NCI-H82 treated with DMSO at 0.1 percent for 48 hours (cell line): Measurements from ENCODE around the gene TRIM71.
"Not testable (repeated sequence)": the region's sequence is repeated elsewhere in the genome, so short reads cannot be mapped to it uniquely, and the experiment has no call there.

Source experiments
- DNase-seq: peaks from one replicate; lab custom pipeline; 2025; ENCODE audit not compliant: unreplicated experiment; lab: John Stamatoyannopoulos, UW

TRIM71 gene

DNA sequence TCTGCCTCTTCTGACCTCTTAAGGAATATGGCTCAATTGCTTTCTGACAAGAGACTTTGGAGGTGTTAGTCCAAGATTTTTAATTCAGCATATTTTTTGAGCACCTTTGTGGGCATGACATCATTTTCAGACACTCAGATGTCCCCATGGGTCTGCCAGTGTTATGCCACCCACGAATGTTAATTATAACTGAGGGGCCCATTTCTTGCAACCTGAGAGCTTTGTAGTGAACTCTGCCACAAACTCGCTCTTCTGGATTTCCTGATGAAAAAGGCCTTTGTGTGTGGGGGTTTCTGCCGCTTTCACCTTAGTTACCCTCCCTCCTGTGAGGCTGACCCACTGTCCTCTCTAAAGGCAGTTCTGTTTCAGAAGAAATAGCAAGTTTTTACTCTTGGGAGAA, 69.1 kb downstream of the TRIM71 start:
- no peak for DNase-seq

DNA sequence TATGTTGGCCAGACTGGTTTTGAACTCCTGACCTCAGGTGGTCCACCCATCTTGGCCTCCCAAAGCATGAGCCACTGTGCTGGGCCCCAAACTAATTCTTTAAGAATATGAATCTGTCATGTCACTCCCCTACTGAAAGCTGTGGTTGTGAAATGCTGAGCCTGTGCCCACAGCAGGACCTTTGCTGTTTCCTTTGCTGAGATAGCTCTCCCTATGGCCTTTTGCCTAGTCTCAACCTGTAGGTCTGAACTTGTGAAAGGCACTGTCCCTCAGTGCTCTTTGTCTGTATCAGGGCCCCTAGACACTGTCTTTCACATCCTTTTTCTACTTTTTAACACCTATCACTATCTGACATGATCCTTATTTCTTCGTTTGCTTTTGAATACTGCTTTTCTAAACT, 70.9 kb downstream of the TRIM71 start:
- no peak for DNase-seq

DNA sequence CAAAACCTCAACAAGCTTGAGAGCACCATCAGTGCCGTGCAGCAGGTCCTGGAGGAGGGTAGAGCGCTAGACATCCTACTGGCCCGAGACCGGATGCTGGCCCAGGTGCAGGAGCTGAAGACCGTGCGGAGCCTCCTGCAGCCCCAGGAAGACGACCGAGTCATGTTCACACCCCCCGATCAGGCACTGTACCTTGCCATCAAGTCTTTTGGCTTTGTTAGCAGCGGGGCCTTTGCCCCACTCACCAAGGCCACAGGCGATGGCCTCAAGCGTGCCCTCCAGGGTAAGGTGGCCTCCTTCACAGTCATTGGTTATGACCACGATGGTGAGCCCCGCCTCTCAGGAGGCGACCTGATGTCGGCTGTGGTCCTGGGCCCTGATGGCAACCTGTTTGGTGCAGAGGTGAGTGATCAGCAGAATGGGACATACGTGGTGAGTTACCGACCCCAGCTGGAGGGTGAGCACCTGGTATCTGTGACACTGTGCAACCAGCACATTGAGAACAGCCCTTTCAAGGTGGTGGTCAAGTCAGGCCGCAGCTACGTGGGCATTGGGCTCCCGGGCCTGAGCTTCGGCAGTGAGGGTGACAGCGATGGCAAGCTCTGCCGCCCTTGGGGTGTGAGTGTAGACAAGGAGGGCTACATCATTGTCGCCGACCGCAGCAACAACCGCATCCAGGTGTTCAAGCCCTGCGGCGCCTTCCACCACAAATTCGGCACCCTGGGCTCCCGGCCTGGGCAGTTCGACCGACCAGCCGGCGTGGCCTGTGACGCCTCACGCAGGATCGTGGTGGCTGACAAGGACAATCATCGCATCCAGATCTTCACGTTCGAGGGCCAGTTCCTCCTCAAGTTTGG, 72.9 kb downstream of the TRIM71 start:
- DNase-seq = no peak

DNA sequence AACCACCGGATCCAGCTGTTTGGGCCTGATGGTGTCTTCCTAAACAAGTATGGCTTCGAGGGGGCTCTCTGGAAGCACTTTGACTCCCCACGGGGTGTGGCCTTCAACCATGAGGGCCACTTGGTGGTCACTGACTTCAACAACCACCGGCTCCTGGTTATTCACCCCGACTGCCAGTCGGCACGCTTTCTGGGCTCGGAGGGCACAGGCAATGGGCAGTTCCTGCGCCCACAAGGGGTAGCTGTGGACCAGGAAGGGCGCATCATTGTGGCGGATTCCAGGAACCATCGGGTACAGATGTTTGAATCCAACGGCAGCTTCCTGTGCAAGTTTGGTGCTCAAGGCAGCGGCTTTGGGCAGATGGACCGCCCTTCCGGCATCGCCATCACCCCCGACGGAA, 73.6 kb downstream of the TRIM71 start:
- DNase-seq = no peak

DNA sequence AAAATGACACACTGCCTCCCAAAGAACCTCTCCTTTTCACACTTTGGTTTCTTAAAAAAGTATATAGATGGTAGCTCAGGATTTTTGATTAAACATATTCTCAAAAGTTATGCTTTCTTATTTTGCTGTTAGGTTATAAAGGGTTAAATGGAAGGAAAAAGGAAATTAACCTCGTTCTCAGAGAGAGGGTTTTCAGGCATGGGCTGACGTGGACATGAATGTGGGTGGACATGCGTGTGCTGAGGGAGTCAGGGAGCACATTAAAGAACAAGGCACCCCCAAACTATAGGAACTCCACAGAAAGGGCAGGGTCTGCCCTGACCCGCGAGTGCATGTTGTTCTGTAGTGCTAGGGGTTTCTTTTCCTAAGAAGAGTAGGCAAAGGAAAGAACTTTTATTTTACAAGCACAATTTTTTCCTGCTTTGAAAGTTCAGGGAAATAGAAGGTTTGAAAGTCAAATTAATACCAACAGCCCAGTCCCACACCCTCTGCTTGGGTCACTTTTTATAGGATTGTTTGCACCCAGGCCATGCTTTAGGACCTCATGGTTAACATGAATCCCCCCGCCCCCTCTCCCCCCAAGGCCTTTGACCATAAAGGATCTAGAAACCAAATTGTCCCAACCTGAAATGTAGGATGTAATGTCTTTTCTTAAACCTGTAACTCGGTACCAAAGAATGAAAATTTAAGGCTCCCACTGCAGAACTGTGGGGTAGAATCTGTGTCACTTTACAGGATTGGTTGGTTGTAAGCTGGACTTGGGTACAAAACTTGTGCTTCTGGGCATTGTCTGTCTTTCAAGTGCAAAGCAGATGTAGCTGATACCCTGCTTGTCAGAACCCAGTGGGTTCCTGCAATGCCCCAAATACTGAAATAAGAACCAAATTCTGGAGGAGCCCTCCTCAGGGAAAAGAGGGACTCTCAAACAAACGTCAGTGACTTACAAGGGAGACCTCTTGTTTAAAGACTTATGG, 75.1 kb downstream of the TRIM71 start:
- no peak for DNase-seq

DNA sequence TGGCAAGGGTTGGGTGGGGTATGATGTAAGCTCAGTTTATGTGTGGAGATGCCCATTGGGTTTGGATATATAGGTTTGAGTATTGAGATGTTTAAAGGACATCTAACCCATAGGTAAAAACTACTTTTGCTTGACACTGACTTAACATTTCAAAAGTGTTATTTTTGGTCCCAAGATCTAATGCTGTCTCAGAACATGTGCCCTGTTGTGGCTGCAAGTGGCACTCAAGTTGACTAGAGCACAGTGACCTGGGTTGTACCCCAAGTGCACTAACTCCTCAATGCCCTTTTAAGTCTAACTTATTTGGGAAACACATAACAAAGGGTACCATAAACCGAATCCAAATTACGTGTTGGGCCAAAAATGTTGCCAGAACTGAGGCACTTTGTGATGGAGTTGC, 77.2 kb downstream of the TRIM71 start:
- no peak for DNase-seq

DNA sequence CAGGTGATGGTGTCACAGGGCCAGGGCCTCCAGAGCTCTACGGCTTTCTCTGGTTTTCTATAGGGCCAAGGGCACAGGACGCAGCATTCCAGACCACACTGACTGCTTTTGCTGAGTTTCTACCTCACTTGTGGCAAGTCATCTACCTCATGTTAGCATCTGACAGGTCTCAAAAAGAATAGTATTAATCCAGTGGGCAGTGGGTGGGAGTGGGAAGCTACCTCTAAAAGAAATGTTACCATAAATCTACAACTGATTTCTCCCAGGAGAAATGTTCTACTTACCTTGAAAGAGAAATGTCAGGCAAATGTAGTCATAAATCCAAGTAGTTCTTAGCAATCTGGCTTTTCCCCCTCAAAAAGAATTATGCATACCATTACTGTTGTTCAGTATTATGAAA, 77.9 kb downstream of the TRIM71 start:
- DNase-seq = no peak

DNA sequence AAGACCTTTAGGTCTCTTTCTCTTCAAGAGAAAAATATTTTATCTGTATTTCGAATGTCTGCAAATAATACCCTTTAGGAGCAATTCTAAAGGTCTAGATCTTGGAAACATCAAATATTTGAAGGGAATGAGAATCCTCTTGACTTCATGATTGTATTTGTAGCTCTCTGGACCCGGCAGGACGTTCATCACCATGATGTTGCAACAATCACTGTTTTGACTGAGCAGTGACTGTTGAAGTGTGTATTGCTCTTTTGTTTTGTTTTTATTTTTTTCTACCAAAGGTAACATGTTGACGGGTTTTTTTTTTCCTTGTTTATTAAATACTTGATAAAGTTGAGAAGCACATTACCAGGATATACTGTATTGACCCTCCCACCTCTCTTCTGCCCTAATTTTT, 78.3 kb downstream of the TRIM71 start:
- no peak for DNase-seq

DNA sequence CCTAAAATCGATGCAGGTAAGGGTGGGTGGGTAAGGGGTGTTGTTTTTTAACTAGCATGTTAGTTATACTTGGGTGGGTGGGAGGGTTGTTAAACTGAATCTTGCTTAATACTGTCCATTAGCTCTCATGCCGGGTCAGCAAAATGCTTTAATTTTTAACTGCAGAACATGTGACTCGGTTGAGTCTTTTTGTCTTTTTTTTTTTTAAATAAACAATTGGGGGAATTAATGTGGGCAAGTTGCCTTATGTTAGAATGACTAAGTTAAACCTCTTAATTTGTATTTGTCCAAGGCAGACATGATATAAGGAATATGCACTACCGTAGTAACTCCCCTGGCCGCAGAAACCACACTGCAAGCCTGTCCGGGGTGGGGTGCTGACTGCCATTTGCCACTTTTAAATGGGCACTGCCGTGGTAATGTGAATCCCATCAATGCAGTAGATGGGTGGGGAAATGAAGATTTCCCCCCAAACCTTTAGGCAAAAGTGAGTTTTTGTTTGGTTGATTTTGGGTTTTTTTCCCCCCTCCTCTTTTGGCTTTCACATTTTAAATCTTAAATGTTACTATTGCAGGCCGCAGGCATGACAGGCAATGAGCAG, 79.3 kb downstream of the TRIM71 start:
- no peak for DNase-seq

DNA sequence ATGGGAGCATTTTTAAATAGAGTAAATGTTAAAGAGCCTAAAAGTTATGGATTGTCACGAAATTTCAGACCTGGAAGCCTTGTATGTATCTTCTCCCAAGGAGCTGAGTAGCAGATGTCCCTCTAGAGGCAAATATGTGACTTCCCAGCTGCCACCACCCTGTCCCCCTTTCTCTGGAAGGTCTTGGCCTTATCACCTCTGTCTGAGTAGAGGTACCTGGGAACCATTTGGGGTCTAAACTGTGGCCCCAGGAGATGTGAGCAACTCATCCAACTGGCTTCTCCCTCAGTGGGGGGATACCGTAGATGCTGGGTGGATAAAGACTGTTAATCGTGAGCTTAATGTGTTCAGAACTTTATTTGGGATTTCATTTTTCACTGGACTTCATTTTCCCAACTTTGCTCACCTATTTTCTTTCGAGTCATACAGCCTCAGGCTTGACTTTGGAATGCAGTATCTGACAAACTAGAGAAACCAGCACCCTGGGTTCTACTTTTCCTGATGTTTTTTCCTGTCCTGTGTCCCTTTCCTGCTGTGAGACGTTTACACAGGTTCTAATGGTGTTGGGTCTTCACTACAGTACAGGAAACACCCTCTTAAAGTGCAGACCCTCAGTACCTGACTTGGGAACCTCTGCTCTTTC, 80.3 kb downstream of the TRIM71 start:
- DNase-seq = no peak

DNA sequence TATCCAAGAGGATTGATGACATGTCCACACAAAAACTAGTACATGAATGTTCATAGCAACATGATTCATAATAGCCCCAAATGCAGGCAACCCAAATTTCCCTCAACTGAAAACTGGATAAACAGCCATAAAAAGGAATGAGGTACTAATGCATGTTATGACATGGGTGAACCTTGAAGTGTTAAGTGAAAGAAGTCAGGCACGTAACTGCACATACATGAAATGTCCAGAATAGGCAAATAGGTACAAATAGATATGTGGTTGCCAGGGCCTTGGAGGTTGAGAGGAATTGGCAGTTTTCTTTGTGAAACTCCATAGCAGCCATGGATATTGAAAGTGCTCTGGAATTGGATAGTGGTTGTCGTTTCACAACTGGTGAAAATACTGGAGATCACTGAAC, 81.5 kb downstream of the TRIM71 start:
- no peak for DNase-seq

DNA sequence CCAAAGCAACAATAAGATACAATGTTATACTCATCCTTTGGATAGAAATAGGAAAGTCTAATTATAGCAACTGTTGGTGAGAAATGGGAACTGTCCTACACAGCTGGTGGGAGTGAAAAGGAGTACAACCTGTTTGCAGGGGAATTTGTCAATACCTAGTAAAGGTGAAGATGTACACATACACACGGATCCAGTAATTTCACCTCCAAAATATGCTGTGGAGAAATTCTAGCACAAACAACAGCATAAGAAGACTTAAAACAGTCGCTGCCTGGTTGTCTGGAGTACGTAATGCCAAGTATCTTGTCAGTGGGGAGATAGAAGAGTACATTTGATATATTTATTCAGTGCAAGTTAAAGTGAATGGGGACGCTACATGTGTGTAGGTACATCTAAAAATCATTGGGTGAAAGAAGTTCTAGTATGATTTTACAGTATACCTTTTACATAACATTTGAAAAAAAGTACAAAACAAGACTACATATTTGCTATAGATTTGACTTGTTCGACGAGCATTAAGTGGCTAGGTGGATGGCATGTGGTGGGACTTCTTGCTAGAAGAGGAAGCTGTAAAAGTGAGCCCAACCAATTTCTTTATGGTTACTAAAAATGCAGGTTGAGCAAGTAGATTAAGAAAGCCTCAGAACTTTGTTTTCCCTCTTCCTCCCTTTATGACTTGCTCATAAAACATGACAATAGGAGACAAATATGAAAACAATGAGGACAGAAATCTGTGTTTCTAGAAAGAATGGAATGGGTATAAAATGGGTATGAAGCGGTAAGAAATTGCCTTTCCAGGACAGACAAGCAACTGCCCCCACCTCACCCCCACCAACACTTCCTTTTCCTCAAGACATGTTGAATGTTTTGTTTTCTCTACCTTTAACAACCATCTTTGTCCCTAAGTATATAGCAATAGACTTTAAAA, 83.5 kb downstream of the TRIM71 start:
- no peak for DNase-seq

DNA sequence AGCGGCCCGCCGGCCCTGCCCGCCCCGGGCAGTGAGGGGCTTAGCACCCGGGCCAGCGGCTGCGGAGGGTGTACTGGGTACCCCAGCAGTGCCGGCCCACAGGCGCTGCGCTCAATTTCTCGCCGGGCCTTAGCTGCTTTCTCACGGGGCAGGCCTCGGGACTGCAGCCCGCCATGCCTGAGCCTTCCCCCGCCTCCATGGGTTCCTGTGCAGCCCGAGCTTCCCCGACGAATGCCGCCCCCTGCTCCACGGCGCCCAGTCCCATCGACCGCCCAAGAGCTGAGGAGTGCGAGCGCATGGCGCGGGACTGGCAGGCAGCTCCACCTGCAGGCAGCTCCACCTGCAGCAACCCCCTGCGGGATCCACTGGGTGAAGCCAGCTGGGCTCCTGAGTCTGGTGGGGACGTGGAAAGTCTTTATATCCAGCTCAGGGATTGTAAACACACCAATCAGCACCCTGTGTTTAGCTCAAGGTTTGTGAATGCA, 85.1 kb downstream of the TRIM71 start:
- not testable (repeated sequence) for DNase-seq

DNA sequence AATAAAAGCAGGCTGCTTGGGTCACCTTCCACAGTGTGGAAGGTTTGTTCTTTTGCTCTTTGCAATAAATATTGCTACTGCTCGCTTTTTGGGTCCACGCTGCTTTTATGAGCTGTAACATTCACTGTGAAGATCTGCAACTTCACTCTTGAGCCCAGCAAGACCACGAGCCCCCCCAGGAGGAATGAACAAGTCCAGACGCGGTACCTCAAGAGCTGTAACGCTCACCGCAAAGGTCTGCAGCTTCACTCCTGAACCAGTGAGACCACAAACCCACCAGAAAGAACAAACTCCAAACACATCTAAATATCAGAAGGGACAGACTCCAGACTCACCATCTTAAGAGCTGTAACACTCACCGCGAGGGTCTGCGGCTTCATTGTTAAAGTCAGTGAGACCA, 86.2 kb downstream of the TRIM71 start:
- DNase-seq = no peak

DNA sequence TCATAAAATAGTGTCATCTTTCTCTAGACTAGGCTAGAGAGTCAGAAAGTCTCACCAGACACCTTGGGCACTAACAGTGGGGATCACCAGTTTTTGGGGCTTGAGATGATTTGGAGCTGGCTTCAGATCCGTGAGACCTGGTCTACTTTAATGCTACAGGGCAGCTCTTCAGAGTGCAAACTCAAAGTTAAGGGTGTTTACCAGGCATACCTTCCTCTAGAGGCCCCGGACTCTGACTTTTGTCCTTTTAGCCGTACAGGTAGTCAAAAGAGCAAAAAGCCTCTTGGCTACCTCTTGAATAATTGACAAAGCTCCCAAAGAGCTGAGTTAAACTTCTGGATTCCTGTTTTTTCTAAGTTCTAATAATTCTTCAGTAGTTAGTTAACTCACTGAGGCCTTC, 92.2 kb downstream of the TRIM71 start:
- DNase-seq = no peak

DNA sequence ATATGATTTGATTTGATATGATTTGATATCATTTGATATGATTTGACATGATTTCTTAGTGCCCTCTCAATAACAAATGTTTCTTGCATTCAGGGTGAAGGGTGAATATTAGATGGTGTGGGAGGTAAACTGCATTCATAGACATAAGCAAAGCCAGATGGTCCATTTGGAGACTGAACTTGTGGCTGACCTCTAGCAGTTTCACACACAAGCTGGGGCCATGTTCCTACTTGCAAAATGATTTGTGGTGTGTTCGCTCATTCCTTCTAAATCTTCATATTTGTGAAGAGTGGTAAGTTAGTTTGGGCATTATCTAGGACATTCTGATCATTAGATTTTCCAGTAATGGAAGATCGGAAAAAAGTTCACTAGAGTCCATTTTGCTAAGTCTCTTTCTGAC, 93.2 kb downstream of the TRIM71 start:
- no peak for DNase-seq

DNA sequence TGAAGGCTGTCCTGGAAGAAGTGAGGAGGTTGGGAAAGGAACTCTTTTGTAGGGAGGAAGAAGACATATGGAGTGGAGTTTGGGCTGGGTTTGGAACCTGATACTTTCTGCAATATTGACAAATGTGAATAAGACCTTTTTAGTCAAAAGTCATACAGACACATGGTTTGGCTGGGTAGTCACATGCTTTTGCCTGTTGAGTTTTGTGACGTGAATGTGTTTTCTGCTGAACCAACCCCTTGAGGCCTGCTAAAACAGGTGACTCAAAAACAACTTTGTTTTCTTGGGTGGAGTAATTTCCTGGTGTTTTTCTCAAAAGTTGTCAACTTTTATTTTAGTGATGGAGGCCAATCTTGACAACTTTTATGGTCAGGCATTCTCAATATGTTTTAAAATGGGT, 94.2 kb downstream of the TRIM71 start:
- DNase-seq = no peak

DNA sequence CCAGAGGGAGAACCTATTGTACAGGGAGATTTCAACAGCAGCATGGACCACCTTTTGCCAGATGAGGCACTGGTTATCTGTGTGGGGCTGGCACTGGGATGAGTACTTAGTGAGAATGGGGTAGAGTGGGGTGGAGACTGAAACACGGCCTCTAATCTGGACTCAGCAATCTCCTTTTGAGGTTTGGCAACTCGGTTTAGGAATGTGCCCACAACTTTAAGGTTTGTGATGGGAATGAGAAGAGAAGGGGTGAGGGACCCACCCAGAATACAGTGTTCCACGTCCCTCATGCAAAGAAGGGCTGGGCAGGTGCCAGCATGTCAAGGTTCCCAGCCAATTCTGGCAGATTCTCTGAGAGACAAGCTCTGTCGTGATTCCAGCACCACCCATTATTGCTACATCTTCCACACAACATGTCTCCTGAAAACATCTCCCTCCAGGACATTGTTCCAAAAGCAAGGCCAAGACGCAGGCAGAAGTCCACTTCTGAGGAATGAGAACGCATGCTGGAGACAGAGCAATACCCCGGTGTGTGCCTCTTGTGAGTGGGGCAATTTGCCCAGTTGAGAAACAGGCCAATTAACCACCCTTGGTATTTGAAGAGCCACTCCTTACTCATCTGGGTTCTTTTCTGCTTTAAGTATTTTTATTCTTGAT, 96.1 kb downstream of the TRIM71 start:
- DNase-seq = no peak

DNA sequence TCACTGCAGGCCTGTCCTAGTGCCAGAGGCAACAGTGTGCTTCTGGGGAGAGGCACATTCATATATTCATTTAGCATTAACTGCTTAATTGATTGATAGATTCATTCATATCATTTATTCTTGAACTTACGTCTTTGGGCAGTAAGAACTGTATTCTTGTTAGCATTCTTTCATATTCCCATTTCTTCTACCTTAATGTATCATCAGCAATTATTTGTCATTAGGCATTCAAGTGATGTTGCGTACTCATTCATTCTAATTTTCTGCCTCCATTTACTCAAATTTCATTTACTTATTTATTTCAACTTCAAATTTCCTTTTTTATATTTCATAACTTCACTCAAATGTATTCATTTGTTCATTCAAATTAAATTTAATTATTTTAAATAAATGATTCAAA, 102.1 kb downstream of the TRIM71 start:
- DNase-seq = no peak
